Smooth muscle cell (in vitro differentiated cells): ENCODE measurements around the gene CHKB. TPM values are rescaled to one million over a fixed set of nuclear protein-coding genes. Genes with fewer than 3 reads are reported as not detected.

Experiments
- DNase-seq: peaks from one replicate; lab custom pipeline; 2025; ENCODE audit not compliant: unreplicated experiment; lab: John Stamatoyannopoulos, UW
- H2AFZ ChIP-seq: fragments of 200-600 bp; sonication (generic); 2 replicates; pipeline ENCODE4 v1.6.0; 2016; ENCODE audit warnings: antibody characterized with exemption, low read depth, mild to moderate bottlenecking
- H3F3A ChIP-seq: fragments of 200-600 bp; sonication (generic); 2 replicates; pipeline ENCODE4 v1.6.0; 2017; ENCODE audit warnings: antibody characterized with exemption, low read depth
- H3K27ac ChIP-seq: fragments of 200-600 bp; sonication (generic); 2 replicates; pipeline ENCODE4 v1.5.1; 2016; ENCODE audit warnings: low read depth, mild to moderate bottlenecking
- H3K27me3 ChIP-seq: fragments of 200-600 bp; sonication (generic); 2 replicates; pipeline ENCODE4 v1.6.1; 2016; ENCODE audit warnings: low read depth, mild to moderate bottlenecking
- H3K36me3 ChIP-seq: fragments of 200-600 bp; sonication (generic); 2 replicates; pipeline ENCODE4 v1.5.1; 2016; ENCODE audit warnings: low read depth
- H3K4me1 ChIP-seq: fragments of 200-600 bp; sonication (generic); 2 replicates; pipeline ENCODE4 v1.5.1; 2016; ENCODE audit warnings: low read depth
- H3K4me2 ChIP-seq: fragments of 200-600 bp; sonication (generic); 2 replicates; pipeline ENCODE4 v1.6.0; 2016; ENCODE audit warnings: mild to moderate bottlenecking
- H3K4me3 ChIP-seq: fragments of 200-600 bp; sonication (generic); 2 replicates; pipeline ENCODE4 v1.5.1; 2016; ENCODE audit warnings: mild to moderate bottlenecking
- H3K79me2 ChIP-seq: fragments of 200-600 bp; sonication (generic); 2 replicates; pipeline ENCODE4 v1.6.0; 2016; ENCODE audit warnings: low read depth, mild to moderate bottlenecking
- H3K9ac ChIP-seq: fragments of 200-600 bp; sonication (generic); 2 replicates; pipeline ENCODE4 v1.6.0; 2016; ENCODE audit warnings: low read depth
- H3K9me3 ChIP-seq: fragments of 200-600 bp; sonication (generic); replicated peaks from 2 replicates; pipeline ENCODE4 v1.5.1; 2016; ENCODE audit warnings: low read depth
- H4K20me1 ChIP-seq: fragments of 200-600 bp; sonication (generic); 2 replicates; pipeline ENCODE4 v1.6.0; 2016; ENCODE audit warnings: low read depth
- CTCF ChIP-seq: fragments of 200-600 bp; sonication (generic); IDR thresholded peaks from 2 replicates; pipeline ENCODE4 v1.5.1; 2017; ENCODE audit warnings: borderline replicate concordance, mild to moderate bottlenecking, antibody characterized with exemption; ENCODE audit not compliant: insufficient read depth, poor library complexity, severe bottlenecking
- WGBS: methylation state at CpG from one replicate; pipeline ENCODE4 v1.1.7; 2016; ENCODE audit warnings: low lambda C conversion rate; 5-methylcytosine and 5-hydroxymethylcytosine counted together
- polyA plus RNA-seq: library from polyadenylated mRNA; unstranded; fragments of >200 nt; fragmentation: Nextera tagmentation; extraction: Ambion mirVana; gene quantifications from 2 replicates; pipeline ENCODE4 v1.2.1, GENCODE V29; 2016
- total RNA-seq: library from RNA; depleted of rRNA; stranded (reverse); fragments of >200 nt; gene quantifications from 2 replicates; pipeline ENCODE4 v1.2.3, GENCODE V29; 2014

CHKB gene
- total and polyA plus RNA-seq, 2 experiments from 2014 or later: 35.2 to 62.8 TPM

DNA sequence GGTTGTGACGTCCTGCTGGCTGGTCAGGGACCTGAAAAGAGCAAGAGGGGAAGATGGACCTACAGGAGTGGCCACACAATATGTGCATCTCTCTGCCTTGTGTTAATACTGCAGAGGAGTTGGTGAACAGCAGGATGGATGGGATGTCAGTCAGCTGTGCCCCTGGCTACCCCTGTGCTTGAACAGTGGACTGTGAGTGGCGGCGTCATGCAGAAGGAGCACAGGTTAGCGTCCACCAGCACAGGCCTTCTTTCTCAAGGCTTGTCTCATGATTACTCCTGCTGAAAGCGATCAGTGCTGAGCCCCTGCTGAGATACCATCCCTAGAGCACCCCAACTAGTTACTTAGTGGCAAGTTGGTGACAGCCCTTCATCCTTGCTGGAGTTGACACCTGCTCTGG, 3.8 kb upstream of the CHKB start:
- H3K4me2 ChIP-seq: no peak overlapping the region
- 78% methylated on average over 5 of the region's 5 CpGs for WGBS
- no peak overlapping the region for H3K27ac ChIP-seq

DNA sequence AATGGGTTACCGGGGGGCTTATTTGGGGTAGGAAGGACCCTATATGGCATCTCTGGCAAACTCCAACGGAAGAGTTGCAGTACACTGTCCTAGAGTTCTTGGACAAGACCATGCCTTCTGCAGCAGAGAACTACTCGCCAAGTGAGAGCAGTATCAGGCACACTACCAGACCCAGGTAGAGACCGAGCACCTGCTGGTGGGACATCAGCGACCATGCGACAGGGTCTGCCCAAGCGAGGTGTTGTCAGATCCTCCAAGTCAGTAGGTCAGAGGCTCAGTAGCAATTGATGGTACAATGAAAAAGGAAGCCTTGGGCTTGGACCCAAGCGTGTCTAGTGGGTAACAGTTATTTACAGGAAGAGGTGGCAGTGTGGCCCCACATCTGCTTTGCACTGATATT, 3.1 kb upstream of the CHKB start:
- peaks cover 6% of the 10 kb centered on the region for H3K4me1 ChIP-seq
- H3K79me2 ChIP-seq: peaks cover 13% of the 10 kb centered on the region
- H3K4me3 ChIP-seq: no peak overlapping the region
- H3K27me3 ChIP-seq: peaks cover 7% of the 10 kb centered on the region
- no peak for TF ChIP-seq CTCF
- no peaks in the 10 kb centered on the region for H3K36me3 ChIP-seq
- no peak overlapping the region for H3K9ac ChIP-seq
- H3F3A ChIP-seq: no peaks in the 10 kb centered on the region
- H3K27ac ChIP-seq: no peak overlapping the region
- no peaks in the 10 kb centered on the region for H3K9me3 ChIP-seq
- no peak for DNase-seq
- H3K4me2 ChIP-seq: no peak overlapping the region
- WGBS: 93% methylated on average over 8 of the region's 8 CpGs
- H2AFZ ChIP-seq: no peak overlapping the region
- no peaks in the 10 kb centered on the region for H4K20me1 ChIP-seq

More for the DNA sequence above, 3.8 kb upstream of the CHKB start:
- DNase-seq: no peak
- Histone ChIP-seq H3K4me3 (no peak overlapping the region), H3K27me3 (peaks cover 7% of the 10 kb centered on the region), H3F3A (no peaks in the 10 kb centered on the region), H3K9ac (no peak overlapping the region), H3K79me2 (peaks cover 12% of the 10 kb centered on the region), H2AFZ (no peak overlapping the region), H4K20me1 (no peaks in the 10 kb centered on the region), H3K9me3 (no peaks in the 10 kb centered on the region), H3K4me1 (peaks cover 6% of the 10 kb centered on the region), H3K36me3 (no peaks in the 10 kb centered on the region)
- no peak for TF ChIP-seq CTCF

GRCh38 chr22:50585238-50585637, 2.6 kb upstream of the CHKB start:
- Histone ChIP-seq H4K20me1 (no peaks in the 10 kb centered on the region), H2AFZ (no peak overlapping the region), H3K27me3 (peaks cover 7% of the 10 kb centered on the region), H3K36me3 (no peaks in the 10 kb centered on the region), H3K4me1 (peaks cover 6% of the 10 kb centered on the region), H3F3A (no peaks in the 10 kb centered on the region), H3K4me2 (no peak overlapping the region), H3K9ac (no peak overlapping the region), H3K4me3 (no peak overlapping the region), H3K27ac (no peak overlapping the region), H3K79me2 (peaks cover 13% of the 10 kb centered on the region), H3K9me3 (no peaks in the 10 kb centered on the region)
- TF ChIP-seq CTCF: no peak
- no peak for DNase-seq
- 96% methylated on average over 3 of the region's 3 CpGs for WGBS

GRCh38 chr22:50584106-50585096, 1.8 kb upstream of the CHKB start:
- no peak for DNase-seq
- Histone ChIP-seq H3K36me3 (no peaks in the 10 kb centered on the region), H3K9me3 (no peaks in the 10 kb centered on the region), H3K27ac (no peak overlapping the region), H2AFZ (no peak overlapping the region), H3K9ac (no peak overlapping the region), H3K79me2 (peaks cover 13% of the 10 kb centered on the region), H4K20me1 (no peaks in the 10 kb centered on the region), H3K4me2 (peak overlapping the region; percentile 92), H3K27me3 (no peaks in the 10 kb centered on the region), H3F3A (no peaks in the 10 kb centered on the region), H3K4me3 (no peak overlapping the region), H3K4me1 (peaks cover 6% of the 10 kb centered on the region)
- TF ChIP-seq CTCF: no peak
- WGBS: 89% methylated on average over 23 of the region's 23 CpGs
